GM12865 (cell line): ENCODE data around the gene SPAG16.
A peak's percentile ranks its signal among the peaks of the same experiment; 100 is the strongest.
"Not testable (repeated sequence)": the region's sequence is repeated elsewhere in the genome, so short reads cannot be mapped to it uniquely, and the experiment has no call there.

Experiments used
- DNase-seq: peaks from one replicate; pipeline ENCODE4 v3.0.0; 2010; ENCODE audit warnings: low read depth
- H3K4me3 ChIP-seq: 2 replicates; pipeline ENCODE4 v1.5.1; 2011; ENCODE audit warnings: mild to moderate bottlenecking, low read depth, low read length, control low read depth
- CTCF ChIP-seq: IDR thresholded peaks from 2 replicates; pipeline ENCODE4 v1.5.1; 2011; ENCODE audit warnings: low read length, control low read depth, low read depth, inconsistent platforms; ENCODE audit not compliant: insufficient read depth; ENCODE audit errors: missing control alignments

The SPAG16 gene

GRCh38 chr2:214057986-214058385 lies 773.7 kb downstream of the SPAG16 start:
- no peak for TF ChIP-seq CTCF
- no peak for DNase-seq
- no peak overlapping the region for H3K4me3 ChIP-seq

GRCh38 chr2:214062279-214062678 lies 778.0 kb downstream of the SPAG16 start:
- DNase-seq = peak; percentile 13

GRCh38 chr2:214064471-214064870 lies 780.2 kb downstream of the SPAG16 start:
- H3K4me3 ChIP-seq = no peak overlapping the region
- no peak for TF ChIP-seq CTCF
- no peak for DNase-seq

More at GRCh38 chr2:214062279-214062678, 778.0 kb downstream of the SPAG16 start:
- not testable (repeated sequence) for H3K4me3 ChIP-seq

GRCh38 chr2:214066862-214067261 lies 782.6 kb downstream of the SPAG16 start:
- no peak overlapping the region for H3K4me3 ChIP-seq
- TF ChIP-seq CTCF = no peak
- no peak for DNase-seq

GRCh38 chr2:214069254-214069653 lies 785.0 kb downstream of the SPAG16 start:
- peak; percentile 10 for DNase-seq
- no peak overlapping the region for H3K4me3 ChIP-seq
- TF ChIP-seq CTCF = no peak

GRCh38 chr2:214075456-214075855 lies 791.2 kb downstream of the SPAG16 start:
- TF ChIP-seq CTCF = no peak
- no peak for DNase-seq
- H3K4me3 ChIP-seq = no peak overlapping the region

GRCh38 chr2:214076527-214076926 lies 792.3 kb downstream of the SPAG16 start:
- no peak overlapping the region for H3K4me3 ChIP-seq
- no peak for TF ChIP-seq CTCF
- DNase-seq = no peak
